ENCODE measurements around the gene ZNF451. TPM values are rescaled to one million over a fixed set of nuclear protein-coding genes. Genes with fewer than 3 reads are reported as not detected.

ZNF451 gene
- total and polyA plus RNA-seq, 5 donors, result 11.0 to 41.9 (median 27.8) TPM

GRCh38 chr6:57207872-57208271 lies 117.9 kb downstream of the ZNF451 start:
- no peaks in the 10 kb centered on the region for H3K9me3 ChIP-seq (ENCODE audit: control insufficient read depth, low read length)
- no peaks in the 10 kb centered on the region for H3K4me1 ChIP-seq (ENCODE audit: control insufficient read depth, insufficient read depth, low read length)
- H3K4me3 ChIP-seq (ENCODE audit: low read length), result no peak overlapping the region
- ATAC-seq (no peak), DNase-seq (no peak)
- H3K27ac ChIP-seq (ENCODE audit: low read length), result no peak overlapping the region
- 81% methylated on average over 4 of the region's 4 CpGs for WGBS
- no peaks in the 10 kb centered on the region for H3K27me3 ChIP-seq (ENCODE audit: control insufficient read depth, insufficient read depth)
- intact Hi-C loops (cut with DNase I), result no loop called here

- ATAC-seq, result no peak
- intact Hi-C loops (cut with DNase I), result no loop called here
- H3K9me3 ChIP-seq (ENCODE audit: control insufficient read depth, low read length), result no peaks in the 10 kb centered on the region
- H3K27ac ChIP-seq (ENCODE audit: low read length), result no peak overlapping the region
- no peaks in the 10 kb centered on the region for H3K4me1 ChIP-seq (ENCODE audit: control insufficient read depth, insufficient read depth, low read length)
- DNase-seq, result no peak
- H3K27me3 ChIP-seq (ENCODE audit: control insufficient read depth, insufficient read depth), result no peaks in the 10 kb centered on the region
- H3K4me3 ChIP-seq (ENCODE audit: low read length), result no peak overlapping the region
These were observed 119.0 kb downstream of the ZNF451 start for GRCh38 chr6:57209030-57209429.

GRCh38 chr6:57210060-57210459 lies 120.1 kb downstream of the ZNF451 start:
- Histone ChIP-seq H3K27ac (ENCODE audit: low read length) (no peak overlapping the region), H3K4me3 (ENCODE audit: low read length) (no peak overlapping the region), H3K27me3 (ENCODE audit: control insufficient read depth, insufficient read depth) (no peaks in the 10 kb centered on the region), H3K9me3 (ENCODE audit: control insufficient read depth, low read length) (no peaks in the 10 kb centered on the region), H3K4me1 (ENCODE audit: control insufficient read depth, insufficient read depth, low read length) (no peaks in the 10 kb centered on the region)
- 93% methylated on average over 5 of the region's 5 CpGs for WGBS
- no peak for DNase-seq
- ATAC-seq, result no peak
- intact Hi-C loops (cut with DNase I), result no loop called here

GRCh38 chr6:57215260-57215659 lies 125.3 kb downstream of the ZNF451 start:
- ATAC-seq (no peak), DNase-seq (no peak)
- WGBS, result 95% methylated on average over 1 of the region's 1 CpG
- H3K4me1 ChIP-seq (ENCODE audit: control insufficient read depth, insufficient read depth, low read length), result no peaks in the 10 kb centered on the region
- no peak overlapping the region for H3K27ac ChIP-seq (ENCODE audit: low read length)
- no peaks in the 10 kb centered on the region for H3K9me3 ChIP-seq (ENCODE audit: control insufficient read depth, low read length)
- no peaks in the 10 kb centered on the region for H3K27me3 ChIP-seq (ENCODE audit: control insufficient read depth, insufficient read depth)
- no peak overlapping the region for H3K4me3 ChIP-seq (ENCODE audit: low read length)
- intact Hi-C loops (cut with DNase I), result no loop called here

- Histone ChIP-seq H3K27ac (ENCODE audit: low read length) (no peak overlapping the region), H3K9me3 (ENCODE audit: control insufficient read depth, low read length) (no peaks in the 10 kb centered on the region), H3K4me3 (ENCODE audit: low read length) (no peak overlapping the region), H3K27me3 (ENCODE audit: control insufficient read depth, insufficient read depth) (no peaks in the 10 kb centered on the region), H3K4me1 (ENCODE audit: control insufficient read depth, insufficient read depth, low read length) (no peaks in the 10 kb centered on the region)
- no peak for DNase-seq
- no peak for ATAC-seq
- intact Hi-C loops (cut with DNase I), result no loop called here
- WGBS, result 83% methylated on average over 7 of the region's 7 CpGs
These were observed 126.5 kb downstream of the ZNF451 start for GRCh38 chr6:57216235-57217101.

GRCh38 chr6:57217270-57217669 lies 127.3 kb downstream of the ZNF451 start:
- H3K27ac ChIP-seq (ENCODE audit: low read length), result no peak overlapping the region
- no peaks in the 10 kb centered on the region for H3K27me3 ChIP-seq (ENCODE audit: control insufficient read depth, insufficient read depth)
- no peak for DNase-seq
- WGBS, result 98% methylated on average over 11 of the region's 11 CpGs
- intact Hi-C loops (cut with DNase I), result no loop called here
- no peak overlapping the region for H3K4me3 ChIP-seq (ENCODE audit: low read length)
- H3K4me1 ChIP-seq (ENCODE audit: control insufficient read depth, insufficient read depth, low read length), result no peaks in the 10 kb centered on the region
- ATAC-seq, result no peak
- H3K9me3 ChIP-seq (ENCODE audit: control insufficient read depth, low read length), result no peaks in the 10 kb centered on the region

Other genes starting within 250 kb of the ZNF451 start
- 1 to 10 TPM; 1.1 to 2.4 (median 1.8) TPM for gene BEND6, start 135.1 kb upstream of the ZNF451 start, total RNA-seq
- 0.70 TPM for gene BEND6, start 135.1 kb upstream of the ZNF451 start, polyA plus RNA-seq
- 10 to 100 TPM in 1 of 4 donors, 1 to 10 TPM in 3; 6.3 to 10.3 (median 9.1) TPM for gene KIAA1586, start 43.5 kb upstream of the ZNF451 start, total RNA-seq
- 3.1 TPM for gene KIAA1586, start 43.5 kb upstream of the ZNF451 start, polyA plus RNA-seq
- 10 to 100 TPM; 11.3 to 17.8 (median 16.0) TPM for gene BAG2, start 82.1 kb downstream of the ZNF451 start, total RNA-seq
- 10.1 TPM for gene BAG2, start 82.1 kb downstream of the ZNF451 start, polyA plus RNA-seq
- gene RAB23, start 132.1 kb downstream of the ZNF451 start, total RNA-seq, result 10 to 100 TPM; 11.1 to 20.7 (median 11.5) TPM
- 6.1 TPM for gene RAB23, start 132.1 kb downstream of the ZNF451 start, polyA plus RNA-seq
- gene PRIM2, start 227.4 kb downstream of the ZNF451 start, total RNA-seq, result 1 to 10 TPM; 4.1 to 6.7 (median 5.4) TPM
- 3.1 TPM for gene PRIM2, start 227.4 kb downstream of the ZNF451 start, polyA plus RNA-seq